ENCODE results near the gene WDFY2.
A peak's percentile ranks its signal among the peaks of the same experiment; 100 is the strongest.
"Not testable (repeated sequence)": the region's sequence is repeated elsewhere in the genome, so short reads cannot be mapped to it uniquely, and the experiment has no call there.

The WDFY2 gene, protein sequence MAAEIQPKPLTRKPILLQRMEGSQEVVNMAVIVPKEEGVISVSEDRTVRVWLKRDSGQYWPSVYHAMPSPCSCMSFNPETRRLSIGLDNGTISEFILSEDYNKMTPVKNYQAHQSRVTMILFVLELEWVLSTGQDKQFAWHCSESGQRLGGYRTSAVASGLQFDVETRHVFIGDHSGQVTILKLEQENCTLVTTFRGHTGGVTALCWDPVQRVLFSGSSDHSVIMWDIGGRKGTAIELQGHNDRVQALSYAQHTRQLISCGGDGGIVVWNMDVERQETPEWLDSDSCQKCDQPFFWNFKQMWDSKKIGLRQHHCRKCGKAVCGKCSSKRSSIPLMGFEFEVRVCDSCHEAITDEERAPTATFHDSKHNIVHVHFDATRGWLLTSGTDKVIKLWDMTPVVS

DNA sequence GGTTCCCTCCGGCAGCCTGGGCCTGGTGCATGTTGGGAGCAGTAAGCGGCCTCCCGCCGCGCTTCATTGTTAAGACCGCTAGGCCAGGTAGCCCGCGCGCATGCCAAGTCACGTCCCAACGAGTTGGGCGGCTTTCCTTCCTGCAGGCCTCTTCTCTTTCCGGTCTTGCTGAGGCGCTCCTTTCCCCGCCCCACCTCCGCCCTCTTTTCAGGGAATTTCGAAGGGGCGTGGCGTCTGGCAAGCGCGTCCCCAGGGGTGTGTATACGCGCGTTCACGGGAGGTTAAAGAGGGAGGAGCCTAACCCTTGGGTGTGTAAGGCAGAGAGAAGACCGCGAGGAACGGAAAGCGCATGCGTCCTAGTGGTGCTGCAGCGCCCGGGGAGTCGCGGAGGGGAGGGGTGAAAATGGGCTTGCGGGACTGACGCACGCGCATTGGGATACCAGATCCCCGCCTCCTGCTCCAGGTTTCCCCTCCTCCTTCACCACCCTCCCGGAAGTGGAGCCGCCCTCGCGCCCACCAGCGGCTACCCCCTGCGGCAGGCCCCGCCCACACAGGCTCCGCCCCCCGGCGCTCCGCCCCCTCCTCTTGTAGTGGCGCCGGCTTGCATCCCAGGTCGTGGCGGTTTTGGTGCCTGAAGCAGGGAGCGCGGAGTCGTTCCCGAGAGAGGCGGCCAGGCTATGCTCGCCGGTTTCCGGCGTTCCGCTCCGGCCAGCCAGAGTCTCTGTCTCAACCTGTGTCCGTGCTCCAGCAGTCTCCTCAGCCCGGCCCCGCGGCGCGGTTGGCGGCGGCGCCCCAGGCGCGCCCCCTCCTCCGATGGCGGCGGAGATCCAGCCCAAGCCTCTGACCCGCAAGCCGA lies at the start of gene WDFY2:
Gene WDFY2 (plus strand): TSS at position 588 of the 856 bp plus-strand sequence. CDS start 226 bp downstream, at position 814.
- DNase-seq, result peak; percentile 100

DNA sequence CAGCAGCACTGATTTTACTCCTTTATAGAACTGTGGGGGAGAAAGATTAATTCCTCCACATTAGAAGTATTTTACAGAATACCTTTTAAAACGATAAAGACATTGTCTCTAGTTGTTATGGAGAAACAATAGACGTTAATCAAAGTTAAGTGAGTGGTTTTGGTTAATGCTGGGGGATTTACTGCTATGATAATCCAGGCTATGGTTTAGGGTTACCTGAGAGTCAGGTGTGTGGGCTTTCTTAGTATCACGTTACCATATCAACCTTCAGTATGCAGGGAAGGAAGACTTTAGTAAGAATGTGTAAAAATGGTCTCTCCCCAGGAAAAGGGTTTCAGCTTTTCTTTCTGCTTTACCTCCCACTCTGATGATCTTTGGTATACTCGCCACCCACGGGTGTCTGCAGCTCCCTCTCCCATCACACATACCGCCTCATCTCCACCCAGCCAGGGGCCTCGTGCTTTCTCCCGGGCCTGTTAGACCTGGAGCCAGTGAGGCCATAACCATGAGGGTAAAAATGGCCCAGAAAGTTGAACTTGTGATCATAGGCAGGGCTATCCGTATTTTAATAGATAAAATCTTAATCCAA lies 45.6 kb upstream of the WDFY2 start:
- no peak for DNase-seq

DNA sequence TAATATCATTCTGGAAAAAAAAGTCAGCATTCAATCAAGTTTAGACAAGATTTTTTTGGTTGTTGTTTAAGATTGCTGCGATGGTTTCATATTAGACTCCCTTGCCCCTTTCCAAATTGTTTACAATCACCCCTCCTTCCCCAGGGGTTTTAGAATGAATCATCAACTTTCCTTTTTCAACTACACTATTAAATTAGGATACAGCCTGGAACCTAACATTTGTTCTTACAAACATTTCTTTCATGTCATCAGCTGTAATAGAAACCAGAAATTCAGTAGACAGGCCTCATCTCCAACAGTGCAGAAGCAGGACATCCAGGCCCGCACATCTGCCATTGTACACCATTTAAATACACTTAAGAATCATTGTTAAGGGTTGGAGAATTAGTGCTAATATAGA lies 44.4 kb upstream of the WDFY2 start:
- DNase-seq, result no peak

DNA sequence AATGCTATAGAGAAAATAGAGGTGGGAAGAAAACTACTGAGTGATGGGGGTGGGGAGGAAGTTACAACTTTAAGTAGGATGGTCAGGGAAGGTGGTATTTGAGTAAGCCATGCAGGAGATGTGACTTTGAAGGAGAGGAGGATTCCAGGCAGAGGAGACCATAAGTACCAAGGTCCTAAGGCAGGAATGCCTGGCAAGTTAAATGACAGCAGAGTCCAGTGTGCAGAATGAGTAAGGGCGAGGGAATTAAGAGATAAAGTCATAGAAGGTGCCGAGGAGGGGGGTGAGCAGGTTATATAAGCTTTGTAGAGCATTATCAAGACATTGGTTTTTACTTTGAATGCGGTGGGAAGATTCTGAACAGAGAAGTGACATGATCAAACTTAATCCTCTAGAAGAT lies 43.2 kb upstream of the WDFY2 start:
- DNase-seq, result no peak

DNA sequence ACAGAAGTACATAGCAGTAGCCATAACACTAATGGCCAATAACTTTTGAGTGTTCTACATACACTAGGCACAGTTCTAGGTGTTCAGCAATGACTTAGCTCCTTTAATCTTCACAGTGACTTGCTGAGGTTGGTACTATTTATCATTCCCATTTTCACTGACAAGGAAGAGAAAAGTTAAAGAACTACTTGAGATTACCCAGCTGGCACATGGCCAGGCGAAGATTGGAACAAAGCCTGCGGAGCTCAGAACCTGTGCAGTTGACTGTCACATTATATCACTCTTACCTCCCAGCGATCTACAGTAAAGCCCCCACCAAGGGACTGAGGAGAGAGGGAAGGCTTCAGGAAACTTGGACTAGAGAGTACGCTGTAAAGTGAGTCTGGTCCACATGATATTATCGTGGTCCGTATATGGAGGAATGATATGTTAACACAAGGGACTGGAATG lies 42.4 kb upstream of the WDFY2 start:
- DNase-seq, result no peak

DNA sequence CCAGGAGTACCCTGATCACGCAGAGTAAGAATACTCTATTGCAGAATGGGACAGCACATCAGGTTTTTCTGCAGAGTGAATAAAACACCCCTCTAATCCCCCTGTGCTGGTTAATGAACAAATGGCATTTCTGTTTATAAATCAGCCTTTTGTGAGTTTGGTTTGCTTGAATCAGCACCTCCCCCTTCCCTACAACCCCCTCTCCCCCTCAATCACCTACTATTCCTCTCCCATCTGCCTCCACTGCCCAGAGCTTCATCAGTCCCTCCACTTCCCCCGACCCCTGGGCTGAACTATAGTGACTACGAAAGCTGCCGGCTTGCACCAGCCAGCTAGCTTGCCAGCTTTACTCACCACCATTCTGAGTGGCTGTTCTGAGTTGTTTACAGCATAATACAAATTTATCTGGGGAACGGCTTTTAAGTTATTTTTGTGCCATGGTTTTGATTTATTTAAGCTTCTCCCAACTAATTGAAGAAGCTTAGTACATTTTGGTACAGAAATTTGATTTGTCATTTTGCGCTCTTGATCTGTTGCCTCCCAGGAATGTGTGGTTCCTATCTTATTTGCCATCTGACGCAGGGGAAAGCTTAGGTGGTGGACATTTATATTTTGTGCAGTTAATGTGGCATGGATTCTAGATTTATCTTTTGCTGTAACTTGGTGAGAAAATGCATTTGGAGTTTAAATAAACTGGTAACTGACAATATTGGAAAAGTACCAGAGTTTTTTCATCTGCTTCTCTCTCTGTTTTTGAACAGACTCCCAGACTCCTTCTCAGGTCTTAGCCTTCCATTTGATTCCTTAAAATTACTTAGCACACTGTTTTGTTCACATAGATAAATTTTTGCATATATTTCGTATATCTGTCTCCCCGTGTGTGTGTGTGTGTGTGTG lies 41.7 kb upstream of the WDFY2 start:
- DNase-seq, result no peak

DNA sequence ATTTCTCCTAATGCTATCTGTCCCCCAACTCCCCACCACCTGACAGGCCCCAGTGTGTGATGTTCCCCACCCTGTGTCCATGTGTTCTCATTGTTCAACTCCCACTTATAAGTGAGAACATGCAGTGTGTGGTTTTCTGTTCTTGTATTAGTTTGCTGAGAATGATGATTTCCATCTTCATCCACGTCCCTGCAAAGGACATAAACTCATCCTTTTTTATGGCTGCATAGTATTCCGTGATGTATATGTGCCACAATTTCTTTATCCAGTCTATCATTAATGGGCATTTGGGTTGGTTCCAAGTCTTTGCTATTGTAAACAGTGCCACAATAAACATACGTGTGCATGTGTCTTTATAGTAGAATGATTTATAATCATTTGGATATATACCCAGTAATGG lies 38.8 kb upstream of the WDFY2 start:
- not testable (repeated sequence) for DNase-seq

DNA sequence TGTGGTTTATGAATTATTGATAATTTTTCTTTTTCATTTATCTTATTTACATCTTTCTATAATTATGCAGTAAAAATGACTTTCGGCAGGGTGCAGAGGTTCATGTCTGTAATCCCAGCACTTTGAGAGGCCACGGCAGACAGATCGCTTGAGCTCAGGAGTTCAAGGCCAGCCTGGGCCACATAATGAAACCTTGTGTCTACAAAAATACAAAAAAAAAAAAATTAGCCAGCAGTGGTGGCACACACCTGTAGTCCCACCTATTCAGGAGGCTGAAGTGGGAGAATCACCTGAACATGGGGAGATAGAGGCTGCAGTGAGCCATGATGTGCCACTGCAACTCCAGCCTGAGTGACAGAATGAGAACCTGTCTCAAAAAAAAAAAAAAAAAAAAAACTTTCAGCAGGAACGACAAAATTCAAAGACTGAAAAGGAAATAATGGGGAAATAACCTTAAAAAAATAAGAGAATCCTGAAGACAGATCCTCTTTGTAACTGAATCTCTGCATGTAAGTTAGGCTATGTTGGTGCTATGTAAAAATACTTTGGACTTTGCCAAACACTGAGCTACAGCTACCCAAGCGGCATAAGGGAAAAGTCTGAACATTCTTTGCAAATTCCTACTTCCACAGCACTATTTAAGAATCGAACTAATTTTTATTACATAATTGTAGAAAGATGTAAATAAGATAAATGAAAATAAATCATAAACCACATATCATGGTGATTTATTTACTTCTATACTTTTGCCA lies 36.7 kb upstream of the WDFY2 start:
- DNase-seq, result no peak

DNA sequence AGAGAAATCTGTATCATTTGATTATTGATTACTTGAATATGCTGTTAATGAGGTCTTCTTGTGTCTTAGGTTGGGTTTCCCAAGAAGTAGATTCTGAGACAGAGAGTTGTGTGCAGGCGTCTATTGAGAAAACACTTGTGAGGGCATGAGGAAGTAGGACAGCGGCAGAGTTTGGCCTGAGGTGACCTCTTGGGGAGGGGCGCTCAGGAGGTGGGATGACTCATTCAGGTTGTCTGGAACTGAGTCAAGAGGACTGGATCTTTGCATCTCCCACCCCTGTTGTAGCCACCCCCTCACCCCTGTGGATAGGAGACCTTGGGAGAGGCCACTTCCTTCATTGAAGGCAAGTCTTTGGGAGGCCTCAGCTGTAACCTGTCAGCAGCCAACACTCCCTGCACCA lies 35.2 kb upstream of the WDFY2 start:
- DNase-seq, result no peak

DNA sequence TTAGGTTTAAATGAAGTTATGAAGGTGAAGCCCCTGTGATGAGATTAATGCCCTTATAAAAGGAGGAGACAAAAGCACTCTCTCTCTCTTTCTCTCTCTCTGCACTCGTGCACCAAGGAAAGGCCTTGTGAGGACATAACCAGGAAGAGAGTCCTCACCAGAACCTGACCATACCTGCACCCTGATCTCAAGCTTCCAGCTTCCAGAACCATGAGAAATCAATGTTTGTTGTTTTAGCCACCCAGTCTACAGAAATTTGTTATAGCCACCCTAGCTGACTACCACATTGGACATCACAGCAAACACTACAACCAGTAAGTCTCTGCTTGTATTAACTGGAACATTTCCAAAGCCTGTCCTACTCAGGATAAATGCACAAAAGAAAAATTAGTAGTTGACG lies 34.7 kb upstream of the WDFY2 start:
- no peak for DNase-seq

DNA sequence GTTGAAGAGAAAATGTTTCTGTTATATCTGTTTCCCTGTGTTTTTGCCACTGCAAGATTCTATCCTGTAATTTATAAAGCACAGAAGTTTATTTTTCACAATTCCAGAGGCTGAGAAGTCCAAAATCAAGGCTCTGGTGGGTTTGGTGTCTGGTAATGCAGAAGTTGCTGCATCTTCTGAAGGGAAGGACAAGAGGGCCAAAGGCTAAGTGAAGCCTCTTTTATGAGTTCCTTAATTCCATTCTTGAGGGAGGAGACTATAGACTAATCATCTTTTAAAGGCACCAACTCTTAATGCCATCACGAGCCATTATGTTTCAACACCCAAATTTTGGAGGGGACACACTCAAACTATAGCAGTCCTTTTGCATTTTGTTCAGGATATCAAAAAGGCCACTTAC lies 34.1 kb upstream of the WDFY2 start:
- DNase-seq, result no peak

DNA sequence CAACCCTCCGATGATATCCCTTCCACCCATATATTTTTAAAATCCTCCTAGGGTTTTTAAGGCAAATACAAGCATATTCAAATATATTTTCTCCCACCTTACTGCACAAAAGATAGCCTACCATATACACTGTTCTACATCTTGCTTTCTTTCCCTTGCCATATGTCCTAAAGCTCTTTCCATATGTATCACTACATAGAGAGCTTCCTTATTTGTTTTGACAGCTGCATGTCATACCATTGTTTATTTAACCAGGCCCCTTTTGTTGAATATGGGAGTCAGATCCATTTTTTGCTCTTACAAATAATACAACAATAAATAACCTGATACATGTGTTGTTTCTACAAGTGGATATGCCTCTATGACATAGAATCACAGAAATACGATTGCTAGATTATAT lies 32.8 kb upstream of the WDFY2 start:
- peak; percentile 8 for DNase-seq

DNA sequence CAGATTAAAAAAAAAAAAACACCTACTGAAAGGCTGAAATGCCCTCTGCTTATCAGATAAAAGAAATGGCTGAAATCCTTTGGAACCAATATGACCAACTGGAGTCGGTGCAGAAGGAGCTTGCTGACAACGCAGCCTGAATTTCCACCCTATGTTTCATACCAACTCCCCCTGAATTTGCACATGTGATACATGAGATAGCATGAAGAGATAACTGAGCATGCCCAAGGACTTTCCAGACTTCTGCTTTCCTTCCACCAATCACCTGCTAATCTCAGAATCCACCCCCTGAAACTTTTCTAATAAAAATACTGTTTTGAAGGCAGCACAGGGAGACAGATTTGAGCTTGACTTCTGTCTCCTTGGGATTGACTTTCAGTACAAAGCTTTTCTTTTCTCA lies 32.2 kb upstream of the WDFY2 start:
- DNase-seq, result no peak

DNA sequence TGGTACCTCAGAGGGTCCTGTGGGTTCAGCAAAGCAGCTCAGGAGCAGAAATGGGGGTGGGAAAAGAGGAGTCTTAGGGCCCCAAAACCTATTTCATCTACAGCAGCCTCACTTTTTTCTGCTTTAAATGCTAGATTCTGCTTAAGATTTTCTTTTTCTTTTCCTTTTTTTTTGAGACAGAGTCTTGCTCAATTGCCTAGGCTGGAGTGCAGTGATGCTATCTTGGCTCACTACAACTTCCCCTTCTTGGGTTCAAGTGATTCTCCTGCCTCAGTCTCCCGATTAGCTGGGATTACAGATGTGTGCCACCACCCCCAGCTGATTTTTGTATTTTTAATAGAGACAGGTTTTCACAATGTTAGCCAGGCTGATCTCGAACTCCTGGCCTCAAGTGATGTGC lies 30.7 kb upstream of the WDFY2 start:
- DNase-seq, result no peak

DNA sequence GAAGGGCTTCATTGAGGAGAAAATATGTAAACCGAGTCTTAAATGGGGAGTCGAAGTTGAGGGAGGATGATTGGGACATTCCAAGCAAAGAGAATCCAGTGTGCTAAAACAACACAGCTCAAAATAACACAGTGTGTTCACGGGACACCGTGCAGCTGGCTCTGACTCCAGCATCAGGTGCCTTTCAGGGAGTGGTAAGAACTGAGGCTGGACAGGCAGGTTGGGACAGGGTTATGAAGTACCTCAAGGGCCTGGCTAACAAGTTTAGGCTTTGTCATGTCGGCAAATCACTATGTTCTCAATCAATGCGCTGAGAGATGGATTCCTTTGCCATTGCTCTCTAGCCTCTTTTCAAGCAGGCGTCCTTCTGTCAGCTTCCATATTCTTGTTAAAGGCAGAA lies 27.5 kb upstream of the WDFY2 start:
- DNase-seq, result no peak

DNA sequence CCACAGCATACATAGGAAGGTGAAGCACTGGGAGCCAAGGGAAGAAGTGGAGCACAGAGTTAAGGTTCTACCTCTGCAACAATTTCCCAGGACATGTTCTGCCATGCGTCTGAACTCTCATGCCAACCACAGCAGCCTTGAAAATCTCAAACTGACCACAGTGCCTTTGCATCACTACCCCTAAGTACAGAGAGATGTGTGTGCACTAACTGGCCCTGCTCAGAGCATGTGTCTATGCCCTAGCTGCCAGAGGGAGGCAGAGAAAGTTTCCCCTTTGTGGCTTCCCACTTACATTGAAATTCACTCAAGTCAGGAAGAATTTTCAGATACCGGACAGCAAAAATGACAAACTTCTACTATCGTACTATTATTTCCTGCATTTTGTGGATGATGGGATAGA lies 26.8 kb upstream of the WDFY2 start:
- no peak for DNase-seq

DNA sequence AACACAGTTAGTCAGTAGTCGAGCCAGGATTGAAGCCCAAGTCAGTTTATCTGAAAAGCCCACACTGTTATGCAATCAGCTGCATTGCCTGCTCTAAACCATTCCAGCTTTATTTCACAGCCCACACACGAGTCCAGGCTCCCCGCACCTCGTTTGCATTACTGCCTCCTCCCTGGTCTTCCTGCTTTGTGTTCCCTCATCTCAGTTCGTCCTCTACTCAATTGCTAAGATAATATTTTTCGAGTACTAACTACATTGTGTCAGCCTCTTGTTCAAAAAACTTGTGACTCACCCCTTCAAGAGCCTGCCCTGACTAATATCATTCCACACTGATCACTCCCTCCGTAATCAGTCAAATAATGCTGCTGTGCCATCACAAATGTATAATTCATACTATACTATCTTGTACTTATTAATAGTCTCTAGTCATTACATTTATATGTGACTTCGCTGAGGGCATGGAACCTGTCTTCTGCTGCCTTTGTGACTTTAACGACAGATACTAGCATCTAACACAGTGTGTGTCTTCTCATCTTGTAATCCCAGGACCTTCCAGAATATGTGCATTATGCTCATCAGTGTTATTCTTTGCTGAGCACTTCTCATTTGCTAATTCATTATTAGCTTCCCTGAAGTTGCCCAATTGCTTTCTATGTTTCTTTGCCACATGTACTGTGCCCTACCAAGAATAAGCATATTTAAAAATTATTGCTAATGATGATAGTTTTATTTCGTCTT lies 26.2 kb upstream of the WDFY2 start:
- DNase-seq, result no peak

DNA sequence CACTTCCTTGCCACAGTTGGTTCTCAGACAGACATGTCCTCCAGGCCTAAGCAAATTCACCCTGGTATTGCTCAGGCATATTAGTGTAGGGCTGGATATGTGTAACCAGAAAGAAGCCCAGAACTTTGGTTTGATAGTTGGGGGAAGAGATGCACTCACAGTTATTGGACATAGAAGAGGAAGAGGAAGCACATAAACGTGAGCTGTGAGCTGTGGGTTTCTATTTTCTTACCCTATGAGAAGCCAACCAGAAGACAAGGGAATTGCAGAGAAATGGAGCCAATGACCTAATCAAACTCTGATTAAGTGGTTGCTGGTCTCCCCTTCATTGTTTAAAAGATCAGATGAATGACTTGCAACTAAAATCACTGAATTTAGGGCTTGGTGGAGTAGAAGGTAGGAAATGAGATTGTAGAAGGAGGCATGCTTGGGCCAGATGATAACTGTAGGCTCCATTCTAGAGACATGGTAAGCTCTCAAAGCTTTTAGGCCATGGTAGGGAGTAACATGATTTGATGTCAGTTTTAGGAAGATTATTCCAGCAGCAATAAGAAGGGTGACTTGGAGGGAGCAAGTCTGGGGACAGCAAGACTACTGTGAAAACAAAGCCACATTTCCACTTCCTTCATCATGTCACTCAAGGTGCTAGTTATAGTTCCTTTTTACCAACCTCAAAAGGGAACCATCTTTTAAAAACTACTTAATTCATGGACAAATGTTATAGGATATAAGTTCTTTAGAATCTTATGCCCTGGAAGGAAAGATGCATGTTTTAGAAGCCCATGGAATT lies 24.1 kb upstream of the WDFY2 start:
- no peak for DNase-seq

DNA sequence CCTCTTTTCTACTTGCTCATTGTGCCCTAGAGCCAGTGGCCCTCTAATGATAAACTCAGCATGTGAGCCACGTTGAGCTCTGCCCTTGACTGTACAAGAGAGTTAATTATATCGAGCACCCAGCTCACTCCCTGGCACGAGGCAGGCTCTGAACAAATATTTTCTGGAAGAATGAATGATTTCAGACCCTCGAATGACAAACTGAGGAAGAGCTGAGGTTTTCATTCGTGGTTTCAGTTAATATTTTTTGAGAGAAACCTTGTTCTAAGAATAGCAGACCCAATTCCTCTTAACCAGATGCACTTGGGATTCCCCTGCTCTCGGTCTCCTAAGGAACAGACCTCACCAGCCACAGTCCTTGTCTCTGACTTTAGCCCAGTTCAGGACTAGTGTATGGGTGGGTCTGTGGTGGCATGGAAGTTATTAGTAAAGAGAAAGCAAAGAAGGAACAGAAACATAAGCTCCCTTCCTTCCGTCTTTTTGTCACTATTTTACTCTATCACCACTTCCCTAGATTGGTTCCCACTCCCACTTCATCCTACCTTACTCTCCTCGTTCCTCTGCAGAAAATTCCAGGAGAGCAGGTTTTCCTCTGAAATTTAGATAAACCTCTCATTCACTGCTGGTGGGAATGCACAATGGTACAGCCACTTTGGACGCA lies 22.1 kb upstream of the WDFY2 start:
- no peak for DNase-seq

DNA sequence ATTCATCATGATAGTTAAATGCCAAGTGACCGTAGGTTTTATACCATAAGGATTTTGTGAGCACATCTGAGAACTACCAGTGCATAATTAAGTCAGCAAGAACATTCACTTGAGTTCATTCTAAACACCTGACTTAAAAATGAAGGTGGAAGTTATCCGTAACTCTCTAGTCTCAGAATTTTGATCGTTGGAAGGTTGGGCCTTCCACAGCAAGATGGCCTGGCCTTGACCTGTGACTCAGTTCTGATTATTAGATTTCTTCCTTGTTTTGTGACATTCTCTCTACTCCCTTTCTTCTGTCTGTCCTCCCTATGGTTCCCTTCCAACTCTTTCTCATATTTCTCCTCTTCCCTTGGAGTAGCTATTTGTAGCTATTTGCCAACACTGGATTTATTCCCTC lies 20.0 kb upstream of the WDFY2 start:
- DNase-seq, result no peak
